PFSK-1 (cell line): ENCODE results near the gene PARVB.

Experiments
- FOXP2 ChIP-seq: optimal IDR thresholded peaks from 2 replicates; pipeline ENCODE3; 2011; ENCODE audit warnings: borderline replicate concordance, control low read depth, inconsistent platforms; ENCODE audit not compliant: insufficient read depth; ENCODE audit errors: extremely low read length, extremely low read depth
- POLR2AphosphoS5 ChIP-seq: IDR thresholded peaks from 2 replicates; pipeline ENCODE4 v1.6.1; 2012; ENCODE audit warnings: low read depth, mild to moderate bottlenecking, control low read depth, low read length, moderate library complexity
- SIN3A ChIP-seq: IDR thresholded peaks from 2 replicates; pipeline ENCODE4 v1.6.1; 2012; ENCODE audit warnings: mild to moderate bottlenecking, low read length, moderate library complexity, borderline replicate concordance; ENCODE audit not compliant: insufficient read depth
- TAF1 ChIP-seq: IDR thresholded peaks from 2 replicates; pipeline ENCODE4 v1.6.1; 2012; ENCODE audit warnings: low read length, control low read depth, borderline replicate concordance; ENCODE audit not compliant: insufficient read depth
- TF ChIP-seq, protein P1 (sequence below), 2 experiments: IDR thresholded peaks; 2 replicates each; pipeline versions ENCODE4 v1.6.1 to v1.8.0; 2011 to 2012; ENCODE audit warnings: low read depth in 2 of 2, low read length in 2 of 2, control low read depth in 1 of 2, inconsistent platforms in 1 of 2, mild to moderate bottlenecking in 1 of 2, moderate library complexity in 1 of 2; ENCODE audit not compliant: insufficient read depth in 1 of 2

Gene PARVB

GRCh38 chr22:43994006-43994405, 30.1 kb upstream of the PARVB start:
- TF ChIP-seq SIN3A (no peak), FOXP2 (no peak), POLR2AphosphoS5 (no peak), TAF1 (no peak)
- TF ChIP-seq, protein P1, sequence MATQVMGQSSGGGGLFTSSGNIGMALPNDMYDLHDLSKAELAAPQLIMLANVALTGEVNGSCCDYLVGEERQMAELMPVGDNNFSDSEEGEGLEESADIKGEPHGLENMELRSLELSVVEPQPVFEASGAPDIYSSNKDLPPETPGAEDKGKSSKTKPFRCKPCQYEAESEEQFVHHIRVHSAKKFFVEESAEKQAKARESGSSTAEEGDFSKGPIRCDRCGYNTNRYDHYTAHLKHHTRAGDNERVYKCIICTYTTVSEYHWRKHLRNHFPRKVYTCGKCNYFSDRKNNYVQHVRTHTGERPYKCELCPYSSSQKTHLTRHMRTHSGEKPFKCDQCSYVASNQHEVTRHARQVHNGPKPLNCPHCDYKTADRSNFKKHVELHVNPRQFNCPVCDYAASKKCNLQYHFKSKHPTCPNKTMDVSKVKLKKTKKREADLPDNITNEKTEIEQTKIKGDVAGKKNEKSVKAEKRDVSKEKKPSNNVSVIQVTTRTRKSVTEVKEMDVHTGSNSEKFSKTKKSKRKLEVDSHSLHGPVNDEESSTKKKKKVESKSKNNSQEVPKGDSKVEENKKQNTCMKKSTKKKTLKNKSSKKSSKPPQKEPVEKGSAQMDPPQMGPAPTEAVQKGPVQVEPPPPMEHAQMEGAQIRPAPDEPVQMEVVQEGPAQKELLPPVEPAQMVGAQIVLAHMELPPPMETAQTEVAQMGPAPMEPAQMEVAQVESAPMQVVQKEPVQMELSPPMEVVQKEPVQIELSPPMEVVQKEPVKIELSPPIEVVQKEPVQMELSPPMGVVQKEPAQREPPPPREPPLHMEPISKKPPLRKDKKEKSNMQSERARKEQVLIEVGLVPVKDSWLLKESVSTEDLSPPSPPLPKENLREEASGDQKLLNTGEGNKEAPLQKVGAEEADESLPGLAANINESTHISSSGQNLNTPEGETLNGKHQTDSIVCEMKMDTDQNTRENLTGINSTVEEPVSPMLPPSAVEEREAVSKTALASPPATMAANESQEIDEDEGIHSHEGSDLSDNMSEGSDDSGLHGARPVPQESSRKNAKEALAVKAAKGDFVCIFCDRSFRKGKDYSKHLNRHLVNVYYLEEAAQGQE (IDR thresholded peaks at IDR 0.05; ENCODE audit: insufficient read depth in 1 of 2, low read depth in 2 of 2, low read length in 2 of 2): no peak

- TF ChIP-seq FOXP2 (no peak), SIN3A (no peak), POLR2AphosphoS5 (no peak), TAF1 (no peak)
- TF ChIP-seq, protein P1 (IDR thresholded peaks at IDR 0.05; ENCODE audit: insufficient read depth in 1 of 2, low read depth in 2 of 2, low read length in 2 of 2): no peak
These were observed 29.7 kb upstream of the PARVB start for GRCh38 chr22:43994416-43994815.

GRCh38 chr22:43995057-43995685, 28.9 kb upstream of the PARVB start:
- TF ChIP-seq TAF1 (no peak), FOXP2 (no peak), POLR2AphosphoS5 (no peak), SIN3A (no peak)
- TF ChIP-seq, protein P1 (IDR thresholded peaks at IDR 0.05; ENCODE audit: insufficient read depth in 1 of 2, low read depth in 2 of 2, low read length in 2 of 2): no peak

DNA sequence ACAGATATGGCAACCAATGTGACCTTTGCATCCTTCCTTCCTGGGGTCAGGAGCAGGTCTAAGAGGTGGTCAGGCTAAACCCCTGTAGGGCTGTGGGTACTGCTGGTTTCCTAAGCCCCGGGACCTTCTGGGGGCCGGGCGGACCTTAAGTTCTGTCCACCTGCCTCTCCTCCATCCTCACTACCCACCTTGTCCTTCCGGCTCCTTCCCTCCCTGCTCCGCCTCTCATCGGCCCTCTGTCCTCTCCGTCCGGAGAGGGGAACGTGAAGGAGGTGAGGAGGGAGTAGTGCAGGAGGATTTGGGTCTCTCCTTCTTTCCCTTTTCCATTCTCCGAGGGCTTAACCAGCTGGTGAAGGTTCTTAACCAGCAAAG, 28.3 kb upstream of the PARVB start:
- TF ChIP-seq, protein P1 (IDR thresholded peaks at IDR 0.05; ENCODE audit: insufficient read depth in 1 of 2, low read depth in 2 of 2, low read length in 2 of 2): no peak
- no peak for TF ChIP-seq FOXP2
- TF ChIP-seq TAF1: no peak
- no peak for TF ChIP-seq POLR2AphosphoS5
- no peak for TF ChIP-seq SIN3A
